ENCODE measurements around the gene TM4SF4. TPM values are rescaled to one million over a fixed set of nuclear protein-coding genes. Genes with fewer than 3 reads are reported as not detected.

TM4SF4 gene
- total RNA-seq, 4 donors from 2014 or later = not detected

DNA sequence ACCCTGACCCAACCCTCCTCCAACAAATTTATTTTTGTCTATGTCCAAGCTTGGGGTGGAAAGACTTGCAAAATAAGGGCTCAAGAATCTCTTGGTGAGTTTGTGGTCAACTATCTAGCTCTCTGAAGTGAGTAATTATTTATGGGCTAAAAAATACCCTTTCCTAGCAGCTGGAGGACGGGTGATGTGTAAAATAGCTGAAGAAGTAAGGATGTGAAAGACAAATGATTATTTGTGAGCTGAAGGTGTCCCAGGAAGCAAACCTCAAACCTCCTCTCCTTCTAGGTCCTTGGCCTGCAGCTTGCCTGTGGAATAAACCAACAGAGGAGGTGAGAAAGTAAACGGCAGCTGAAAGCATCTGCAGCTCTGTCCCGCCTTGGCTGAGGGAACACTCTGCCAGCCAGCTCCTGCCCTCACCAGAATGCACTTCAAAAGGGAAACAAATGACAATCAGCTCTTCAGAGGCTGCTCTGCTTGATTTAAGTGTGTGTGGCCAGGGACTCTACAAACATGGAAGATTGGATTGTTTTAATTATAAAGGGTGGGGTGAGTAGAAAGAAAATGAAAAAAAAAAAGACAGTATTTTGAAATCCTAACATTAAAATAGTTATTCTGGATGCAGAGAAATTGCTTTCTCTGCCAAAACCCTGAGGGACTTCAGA lies 60.3 kb downstream of the TM4SF4 start:
- Histone ChIP-seq H3K27ac (peak overlapping the region; percentile 30 to 74 (median 66)), H3K36me3 (peaks cover 0 to 4% (median 0%) of the 10 kb centered on the region in 3 donors), H3K27me3 (no peaks in the 10 kb centered on the region), H3K9me3 (no peaks in the 10 kb centered on the region), H3K4me3 (peak overlapping the region in 1 of 4 donors; percentile 1), H3K4me1 (peaks cover 10 to 74% (median 36%) of the 10 kb centered on the region in 3 donors)
- no peak for DNase-seq
- WGBS, 2 donors = 21 to 30% methylated on average over 3 of the region's 3 CpGs
- TF ChIP-seq, protein P1, sequence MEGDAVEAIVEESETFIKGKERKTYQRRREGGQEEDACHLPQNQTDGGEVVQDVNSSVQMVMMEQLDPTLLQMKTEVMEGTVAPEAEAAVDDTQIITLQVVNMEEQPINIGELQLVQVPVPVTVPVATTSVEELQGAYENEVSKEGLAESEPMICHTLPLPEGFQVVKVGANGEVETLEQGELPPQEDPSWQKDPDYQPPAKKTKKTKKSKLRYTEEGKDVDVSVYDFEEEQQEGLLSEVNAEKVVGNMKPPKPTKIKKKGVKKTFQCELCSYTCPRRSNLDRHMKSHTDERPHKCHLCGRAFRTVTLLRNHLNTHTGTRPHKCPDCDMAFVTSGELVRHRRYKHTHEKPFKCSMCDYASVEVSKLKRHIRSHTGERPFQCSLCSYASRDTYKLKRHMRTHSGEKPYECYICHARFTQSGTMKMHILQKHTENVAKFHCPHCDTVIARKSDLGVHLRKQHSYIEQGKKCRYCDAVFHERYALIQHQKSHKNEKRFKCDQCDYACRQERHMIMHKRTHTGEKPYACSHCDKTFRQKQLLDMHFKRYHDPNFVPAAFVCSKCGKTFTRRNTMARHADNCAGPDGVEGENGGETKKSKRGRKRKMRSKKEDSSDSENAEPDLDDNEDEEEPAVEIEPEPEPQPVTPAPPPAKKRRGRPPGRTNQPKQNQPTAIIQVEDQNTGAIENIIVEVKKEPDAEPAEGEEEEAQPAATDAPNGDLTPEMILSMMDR (IDR thresholded peaks at IDR 0.05) = no peak
- TF ChIP-seq POLR2A (IDR thresholded peaks at IDR 0.05) = no peak
- intact Hi-C loops (cut with DNase I) = no loop called here

DNA sequence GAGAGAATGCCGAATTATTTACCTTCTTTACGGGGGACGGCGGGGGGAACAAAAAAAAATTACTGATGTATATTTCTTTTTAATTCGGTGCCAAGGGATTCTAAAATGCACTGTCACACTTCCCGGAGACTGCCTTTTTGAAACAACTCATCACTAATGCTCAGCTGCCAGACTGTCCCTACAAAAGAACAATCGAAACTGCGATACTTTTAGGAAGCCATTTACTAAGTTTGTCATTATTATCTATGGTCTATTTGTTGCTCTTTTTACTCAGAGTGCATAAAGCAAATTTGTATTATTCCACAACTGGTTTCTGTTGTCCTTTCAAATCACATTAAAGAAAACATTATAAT lies 60.8 kb downstream of the TM4SF4 start:
- intact Hi-C loops (cut with DNase I) = no loop called here
- H3K27me3 ChIP-seq = no peaks in the 10 kb centered on the region
- H3K36me3 ChIP-seq = peaks cover 0 to 4% (median 0%) of the 10 kb centered on the region in 3 donors
- peaks cover 10 to 79% (median 39%) of the 10 kb centered on the region in 3 donors for H3K4me1 ChIP-seq
- no peak for TF ChIP-seq POLR2A (IDR thresholded peaks at IDR 0.05)
- TF ChIP-seq, protein P1 (IDR thresholded peaks at IDR 0.05) = no peak
- H3K27ac ChIP-seq = peak overlapping the region; percentile 30 to 74 (median 66)
- DNase-seq = no peak
- H3K9me3 ChIP-seq = no peaks in the 10 kb centered on the region
- peak overlapping the region in 1 of 4 donors; percentile 1 for H3K4me3 ChIP-seq
- 16 to 28% methylated on average over 8 of the region's 8 CpGs for whole genome bisulfite sequencing, 2 donors

DNA sequence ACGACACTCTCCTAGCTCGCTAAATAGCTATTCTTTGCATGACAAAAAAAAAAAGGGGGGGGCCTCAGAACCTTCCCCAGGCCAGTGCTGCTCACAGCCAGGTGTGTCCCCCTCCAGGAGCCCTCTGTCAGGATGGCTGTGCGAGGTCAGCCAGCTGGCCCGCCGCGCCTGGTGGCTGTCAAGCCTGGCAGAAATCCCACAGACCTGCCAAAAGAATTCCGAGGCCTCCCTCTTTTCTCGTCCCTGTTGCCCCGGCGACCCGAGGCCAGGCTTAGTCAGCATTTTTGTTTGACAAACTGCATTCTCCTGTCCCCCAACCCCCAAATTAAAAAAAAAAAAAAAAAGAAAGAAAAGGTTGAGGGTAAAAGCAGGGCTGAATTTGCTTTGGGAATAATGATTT lies 61.9 kb downstream of the TM4SF4 start:
- no peak for DNase-seq
- H3K4me1 ChIP-seq = peaks cover 10 to 83% (median 36%) of the 10 kb centered on the region in 3 donors
- peaks cover 0 to 13% (median 5%) of the 10 kb centered on the region in 3 donors for H3K36me3 ChIP-seq
- H3K4me3 ChIP-seq = no peak overlapping the region
- no peaks in the 10 kb centered on the region for H3K27me3 ChIP-seq
- TF ChIP-seq, protein P1 (IDR thresholded peaks at IDR 0.05) = no peak
- TF ChIP-seq POLR2A (IDR thresholded peaks at IDR 0.05) = no peak
- H3K27ac ChIP-seq = peak overlapping the region; percentile 30 to 74 (median 56)
- no peaks in the 10 kb centered on the region for H3K9me3 ChIP-seq
- intact Hi-C loops (cut with DNase I) = no loop called here
- 39 to 55% methylated on average over 7 to 9 of the region's 11 CpGs for WGBS, 2 donors

DNA sequence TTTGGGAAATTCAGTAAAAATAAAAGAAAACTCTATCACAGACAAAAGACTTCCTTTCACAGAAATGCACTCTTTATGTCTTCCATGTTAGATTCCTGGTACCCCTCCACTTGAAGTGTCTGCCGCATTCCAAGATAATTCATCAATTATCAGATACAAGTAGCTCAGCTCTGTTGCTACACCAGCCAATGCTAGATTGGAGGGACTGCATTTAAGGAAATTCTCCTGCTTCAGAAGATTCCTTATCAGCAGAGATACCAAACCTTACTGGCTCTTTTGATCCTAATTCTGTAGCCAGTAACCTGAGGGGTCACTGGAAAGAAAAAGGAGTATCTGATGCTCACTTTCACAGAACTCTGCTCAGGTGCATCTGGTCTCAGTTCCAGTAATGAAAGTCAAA lies 63.9 kb downstream of the TM4SF4 start:
- Histone ChIP-seq H3K36me3 (peaks cover 0 to 23% (median 15%) of the 10 kb centered on the region in 3 donors), H3K4me3 (no peak overlapping the region), H3K27ac (no peak overlapping the region), H3K4me1 (peaks cover 10 to 69% (median 30%) of the 10 kb centered on the region in 3 donors), H3K9me3 (no peaks in the 10 kb centered on the region), H3K27me3 (no peaks in the 10 kb centered on the region)
- no peak for DNase-seq
- WGBS, 2 donors = 93 to 94% methylated on average over 1 of the region's 1 CpG
- TF ChIP-seq POLR2A (IDR thresholded peaks at IDR 0.05) = no peak
- TF ChIP-seq, protein P1 (IDR thresholded peaks at IDR 0.05) = no peak
- intact Hi-C loops (cut with DNase I) = no loop called here

DNA sequence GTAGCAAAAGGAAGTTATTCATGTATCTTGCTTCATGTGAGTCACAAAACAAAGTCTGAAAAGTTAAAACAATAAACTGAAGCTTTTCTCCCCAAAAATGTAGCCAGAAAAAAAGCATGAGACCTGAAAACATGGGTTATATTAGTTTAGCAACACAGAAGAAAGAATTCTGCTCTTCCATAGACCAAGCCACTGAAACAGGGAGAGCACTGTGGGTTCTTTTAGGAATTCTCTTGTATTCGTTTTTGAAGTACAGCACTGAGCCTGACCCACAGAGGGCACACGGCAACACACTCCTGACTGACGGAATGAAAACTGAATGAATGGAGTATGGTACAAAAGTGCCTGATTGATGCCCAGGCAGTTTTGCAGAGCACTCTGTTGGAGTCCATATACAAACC lies 66.6 kb downstream of the TM4SF4 start:
- Histone ChIP-seq H3K27ac (no peak overlapping the region), H3K27me3 (no peaks in the 10 kb centered on the region), H3K9me3 (no peaks in the 10 kb centered on the region), H3K4me3 (no peak overlapping the region), H3K4me1 (peaks cover 7 to 43% (median 13%) of the 10 kb centered on the region in 3 donors), H3K36me3 (peaks cover 0 to 19% (median 15%) of the 10 kb centered on the region in 3 donors)
- intact Hi-C loops (cut with DNase I) = no loop called here
- DNase-seq = no peak
- TF ChIP-seq, protein P1 (IDR thresholded peaks at IDR 0.05) = no peak
- TF ChIP-seq POLR2A (IDR thresholded peaks at IDR 0.05) = no peak
- WGBS, 2 donors = 65 to 67% methylated on average over 3 of the region's 3 CpGs

Measured in esophagus squamous epithelium (tissue), 5 donors.